HG03103 (cell line): ENCODE data around the gene ALK.
"Not testable (repeated sequence)": the region's sequence is repeated elsewhere in the genome, so short reads cannot be mapped to it uniquely, and the experiment has no call there.

Experiments used
- ATAC-seq: cut with Tn5 transposase; IDR thresholded peaks from one replicate; pipeline ENCODE4 v1.9.1; 2021; ENCODE audit warnings: low read depth; ENCODE audit not compliant: unreplicated experiment

ALK gene

DNA sequence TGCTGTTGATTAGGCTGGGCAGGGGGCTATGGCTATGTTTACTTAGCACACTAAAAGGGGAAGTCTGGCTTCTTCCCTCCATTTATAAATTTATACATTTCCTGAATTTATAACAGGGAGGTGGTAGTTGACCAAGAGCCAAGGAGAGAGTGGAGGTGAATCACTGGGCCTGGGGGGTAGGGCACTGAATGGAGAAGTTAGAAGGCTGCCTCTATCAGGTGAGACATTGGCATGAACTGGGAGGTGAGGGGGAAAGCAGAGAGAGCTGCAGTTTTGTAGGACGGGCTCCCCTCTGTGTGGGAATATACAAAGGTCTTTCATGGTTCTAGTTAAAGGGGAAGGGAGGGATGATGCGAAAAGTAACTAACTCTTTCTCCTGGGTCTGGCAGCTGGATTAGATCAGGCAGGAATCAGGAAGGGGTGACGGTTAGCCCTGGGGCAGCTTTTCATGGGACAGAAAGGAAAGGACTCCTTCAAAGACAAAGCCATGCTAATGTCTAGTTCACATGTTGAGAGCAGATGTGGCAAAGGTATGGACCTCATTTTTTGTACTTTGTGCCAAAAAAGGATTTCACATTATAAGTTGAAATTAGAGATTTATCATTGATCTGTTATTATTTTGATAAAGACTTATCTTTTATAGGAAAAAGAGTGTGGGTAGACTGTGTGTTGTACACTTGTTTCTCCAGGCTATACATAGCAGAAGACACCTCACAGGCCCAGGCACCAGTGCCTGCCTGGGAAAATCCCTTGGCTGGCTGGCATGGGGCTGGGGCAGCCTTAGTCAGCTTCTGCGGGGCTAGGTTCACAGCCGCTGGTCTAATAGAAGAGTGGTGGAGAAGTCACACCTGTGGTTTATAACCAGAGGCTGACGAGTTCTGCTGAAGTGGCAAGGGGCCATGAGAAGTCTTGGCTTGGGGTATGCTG is 647.4 kb downstream of the ALK start:
- ATAC-seq = no peak

DNA sequence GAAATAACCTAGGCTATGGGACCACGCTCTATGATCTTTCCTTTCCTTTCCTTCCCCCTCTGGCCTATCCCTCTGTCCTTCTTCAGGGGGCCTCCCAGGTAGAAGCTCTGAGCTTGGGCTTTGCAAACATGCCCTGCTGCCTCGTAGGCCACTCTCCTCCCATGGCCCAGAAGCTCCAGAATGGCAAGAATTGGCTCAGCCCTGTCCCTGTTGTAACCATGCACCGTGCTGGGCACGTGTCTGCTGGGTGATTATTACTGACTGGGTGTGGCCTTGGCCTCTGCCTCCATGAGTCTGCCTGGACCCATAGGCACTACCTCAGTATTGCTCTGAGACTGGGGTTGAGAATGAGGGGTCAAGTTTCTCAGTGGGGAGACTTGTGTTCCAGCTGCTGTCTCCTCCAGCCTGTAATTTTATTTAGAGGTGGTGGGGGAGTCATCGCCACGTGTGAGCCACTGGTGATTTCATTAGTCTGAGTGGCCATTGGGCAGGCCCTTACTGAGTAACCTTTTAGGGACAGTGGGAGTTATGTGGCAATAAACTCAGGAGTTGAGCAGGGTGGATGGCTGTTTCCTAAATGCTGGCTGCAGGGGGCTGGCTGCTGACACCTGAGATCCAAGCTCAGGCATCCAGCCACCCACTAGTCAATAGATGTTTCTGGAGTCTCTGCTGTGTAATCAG is 648.2 kb downstream of the ALK start:
- no peak for ATAC-seq

DNA sequence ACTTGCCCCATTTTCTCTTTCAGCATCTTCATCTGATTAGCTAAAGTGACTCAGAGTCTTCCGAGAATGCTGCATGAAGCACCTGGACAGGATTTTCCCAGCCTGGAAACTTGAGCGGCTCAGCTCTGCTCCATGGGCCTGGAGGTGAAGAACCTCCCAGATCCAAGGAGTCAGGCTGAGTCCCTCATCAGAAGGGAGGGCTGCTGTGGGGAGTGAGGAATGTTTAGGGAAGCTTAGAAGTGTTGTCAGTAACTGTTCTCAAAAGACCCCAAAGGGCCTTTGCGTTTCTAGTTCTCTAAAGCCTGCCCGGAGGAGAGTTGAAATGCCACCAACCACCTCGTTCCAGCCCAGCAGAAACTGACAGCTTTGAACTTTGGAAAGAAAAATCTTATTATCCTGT is 649.1 kb downstream of the ALK start:
- no peak for ATAC-seq

DNA sequence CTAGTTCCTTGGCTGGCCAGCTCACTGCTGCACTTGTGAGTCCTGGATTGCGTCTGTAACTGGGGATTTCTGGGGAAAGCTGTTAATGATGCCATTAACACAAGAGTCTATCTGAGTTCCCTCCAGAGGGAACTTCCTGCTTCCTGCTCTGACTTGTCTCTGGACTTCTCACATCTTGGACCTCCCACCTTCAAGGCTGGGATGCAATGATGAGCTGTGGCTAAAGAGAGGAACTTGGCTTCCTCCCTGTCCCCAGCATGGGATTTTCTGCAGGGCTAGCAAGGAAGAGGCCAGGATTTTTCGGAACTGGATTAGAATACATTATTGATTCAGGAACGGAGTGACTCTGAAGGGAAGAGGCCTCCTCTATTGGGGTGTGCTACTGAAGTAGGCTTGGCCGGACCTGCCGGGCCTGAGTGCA is 650.7 kb downstream of the ALK start:
- no peak for ATAC-seq

DNA sequence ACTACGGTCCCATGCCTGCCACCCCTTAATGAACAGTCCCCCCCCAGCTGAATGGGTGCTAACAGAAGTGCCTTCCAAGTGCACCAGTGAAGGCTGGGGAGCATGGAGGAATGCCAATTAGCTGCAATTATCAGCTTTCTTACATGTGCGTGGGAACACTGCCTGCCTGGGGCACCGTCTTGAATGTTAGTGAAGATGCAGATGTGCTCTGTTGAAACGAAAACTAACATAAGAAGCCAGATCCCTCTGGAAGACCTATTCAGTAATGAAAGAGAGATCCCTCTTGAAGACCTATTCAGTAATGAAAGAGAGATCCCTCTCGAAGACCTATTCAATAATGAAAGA is 651.6 kb downstream of the ALK start:
- no peak for ATAC-seq

DNA sequence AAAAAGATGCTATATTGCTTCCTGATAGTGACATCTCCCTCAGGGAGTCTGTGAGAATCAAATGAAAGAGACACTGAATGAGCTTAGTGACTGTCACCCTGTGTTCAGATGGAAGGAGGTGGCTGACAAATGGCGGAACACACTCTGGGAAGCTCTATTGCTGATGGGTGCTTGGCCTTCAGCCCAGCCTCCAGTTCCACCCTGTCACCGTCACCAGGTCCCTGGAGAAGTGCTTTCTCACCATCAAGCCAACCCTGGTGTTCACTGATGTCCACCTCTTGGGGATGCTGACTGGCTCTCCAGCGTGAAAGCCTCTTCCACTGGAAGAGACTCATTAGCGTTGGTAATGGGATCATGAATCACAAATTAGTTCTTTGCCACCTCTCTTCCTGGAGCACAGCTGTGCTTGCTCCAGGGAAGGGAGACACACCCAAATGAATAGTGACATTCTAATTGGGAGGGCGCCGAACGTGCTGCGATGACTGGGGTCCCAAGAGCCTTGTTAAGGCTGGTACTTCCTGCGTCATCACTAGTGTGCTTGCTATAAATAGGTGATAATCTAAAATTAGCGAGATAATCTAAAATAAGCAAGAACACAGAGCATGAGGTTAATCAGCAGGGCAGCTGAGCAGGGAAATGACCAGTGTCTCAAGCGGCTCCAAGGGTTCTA is 652.2 kb downstream of the ALK start:
- ATAC-seq = no peak

DNA sequence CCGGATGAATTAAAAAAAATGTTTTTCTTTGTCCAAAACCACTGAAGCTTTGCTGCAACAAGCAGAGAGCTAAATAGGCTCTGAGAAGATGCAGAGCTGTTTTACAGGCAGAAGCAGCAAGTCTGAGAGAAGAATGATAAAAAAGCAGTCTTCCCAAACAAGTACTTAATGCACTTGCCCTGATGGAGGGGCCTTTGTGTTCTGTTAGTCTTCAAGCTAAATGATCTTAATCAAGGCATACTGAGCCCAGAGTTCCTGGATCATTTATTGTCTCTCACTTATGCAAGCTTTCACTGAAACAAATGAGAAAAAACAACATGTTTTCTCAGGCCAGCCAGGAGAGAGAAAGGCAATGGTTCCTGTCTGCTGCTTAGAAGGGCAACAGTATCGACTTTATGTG is 653.7 kb downstream of the ALK start:
- ATAC-seq = no peak

DNA sequence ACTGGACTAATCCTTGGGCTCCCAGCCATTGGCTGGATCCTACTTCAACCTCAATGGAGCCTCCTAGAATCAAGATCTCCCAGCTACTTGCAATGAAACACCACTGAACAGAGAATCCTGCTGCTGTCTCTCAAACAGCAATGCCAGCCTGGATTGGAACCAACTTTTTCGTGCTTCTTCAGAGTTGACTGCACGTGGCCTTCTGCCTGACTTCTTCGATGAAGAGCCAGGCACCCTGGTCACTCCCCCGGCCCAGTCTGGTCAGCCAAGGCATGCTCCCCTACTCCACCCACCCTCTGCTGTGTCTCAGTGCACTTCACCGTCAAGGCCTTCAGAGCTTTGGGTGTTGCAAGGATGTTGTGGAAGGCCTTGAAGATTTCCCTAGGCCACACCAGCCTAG is 657.5 kb downstream of the ALK start:
- ATAC-seq = no peak

DNA sequence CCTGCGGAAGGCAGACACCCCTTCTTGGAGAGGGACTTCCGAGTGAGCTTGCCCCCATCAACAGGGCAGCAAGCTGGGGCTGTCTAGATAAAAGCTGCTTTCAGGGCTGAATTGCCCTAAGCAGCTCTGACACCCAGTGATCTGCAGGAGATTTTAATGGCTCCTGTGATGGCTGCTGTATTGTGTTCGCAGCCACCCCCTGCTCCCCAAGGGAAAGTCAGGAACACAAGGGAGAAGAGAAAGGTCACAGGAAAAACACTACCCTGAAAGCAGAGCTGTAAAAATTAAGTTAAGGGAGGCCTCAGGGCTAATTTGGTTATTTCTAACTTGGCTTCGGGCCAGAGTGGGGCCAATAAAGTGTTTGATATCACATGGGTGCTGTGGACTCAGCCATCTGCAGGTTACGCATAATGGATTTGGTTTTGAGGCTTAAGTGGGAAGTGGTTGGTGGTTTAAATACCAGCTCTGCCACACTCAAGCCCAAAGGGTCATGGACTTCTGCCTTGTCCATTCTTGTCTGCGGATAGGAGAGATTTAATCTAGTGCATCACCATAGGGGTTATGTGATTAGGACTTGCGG is 658.6 kb downstream of the ALK start:
- no peak for ATAC-seq

DNA sequence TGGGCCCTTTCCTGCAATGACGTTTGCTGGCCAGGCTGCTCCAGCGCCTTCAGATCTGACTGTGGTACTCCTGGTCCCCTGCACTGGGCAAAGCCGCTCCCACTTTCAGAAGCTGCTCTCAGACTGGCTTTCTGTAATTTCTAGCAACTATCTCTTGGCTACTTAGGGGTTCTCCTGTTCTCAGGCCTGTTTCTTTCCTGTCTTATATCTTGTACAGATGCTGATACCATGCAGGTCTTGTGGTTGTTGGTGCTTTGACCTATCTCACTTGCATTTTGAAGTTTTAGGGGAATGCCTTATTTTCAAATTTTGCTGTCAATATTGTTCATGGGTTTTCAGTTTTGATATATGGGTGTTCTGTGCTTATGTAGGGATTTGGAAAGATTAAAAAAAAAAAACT is 660.4 kb downstream of the ALK start:
- ATAC-seq = no peak

DNA sequence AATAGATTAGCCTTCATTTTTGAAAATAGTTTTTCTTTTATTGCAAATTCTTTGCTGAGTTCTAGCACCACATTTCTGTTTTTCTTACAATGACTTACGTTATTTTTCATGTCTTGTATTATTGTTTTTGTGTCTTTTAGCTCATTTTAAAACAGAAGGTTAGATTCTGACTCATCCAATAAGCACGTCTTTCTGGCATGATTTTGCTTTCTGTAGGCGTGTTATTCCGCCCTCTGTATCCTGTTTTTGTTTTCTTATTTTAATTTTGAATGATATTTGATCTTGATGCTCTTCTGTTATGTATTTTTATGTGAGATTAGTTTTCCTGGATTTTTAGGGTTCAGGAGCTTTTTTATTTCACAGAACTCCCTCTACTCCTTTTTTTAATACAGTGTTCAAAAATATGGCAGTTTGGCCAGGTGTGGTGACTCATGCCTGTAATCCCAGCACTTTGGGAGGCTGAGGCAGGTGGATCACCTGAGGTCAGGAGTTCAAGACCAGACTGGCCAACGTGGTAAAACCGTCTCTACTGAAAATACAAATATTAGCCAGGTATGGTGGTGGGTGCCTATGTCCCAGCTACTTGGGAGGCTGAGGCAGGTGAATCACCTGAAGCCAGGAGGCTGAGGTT is 661.1 kb downstream of the ALK start:
- no peak for ATAC-seq

DNA sequence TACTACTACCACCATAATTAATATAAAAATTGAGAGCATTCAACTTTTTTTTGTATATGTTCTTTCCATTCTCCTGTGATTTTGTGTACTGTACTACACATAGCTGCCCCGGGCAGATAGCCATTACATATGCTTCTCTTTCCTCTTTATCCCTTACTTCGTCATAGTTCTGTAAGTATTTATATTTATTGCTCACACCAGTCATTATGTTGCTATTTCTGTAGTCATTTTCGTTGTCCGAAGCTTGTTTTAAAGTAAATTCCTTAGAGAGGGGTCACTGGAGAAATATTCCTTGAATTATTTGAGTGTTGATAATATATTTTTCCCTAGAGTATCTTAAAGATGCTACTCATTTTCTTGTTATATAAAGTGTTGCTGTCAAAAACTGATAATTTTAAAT is 662.2 kb downstream of the ALK start:
- no peak for ATAC-seq

DNA sequence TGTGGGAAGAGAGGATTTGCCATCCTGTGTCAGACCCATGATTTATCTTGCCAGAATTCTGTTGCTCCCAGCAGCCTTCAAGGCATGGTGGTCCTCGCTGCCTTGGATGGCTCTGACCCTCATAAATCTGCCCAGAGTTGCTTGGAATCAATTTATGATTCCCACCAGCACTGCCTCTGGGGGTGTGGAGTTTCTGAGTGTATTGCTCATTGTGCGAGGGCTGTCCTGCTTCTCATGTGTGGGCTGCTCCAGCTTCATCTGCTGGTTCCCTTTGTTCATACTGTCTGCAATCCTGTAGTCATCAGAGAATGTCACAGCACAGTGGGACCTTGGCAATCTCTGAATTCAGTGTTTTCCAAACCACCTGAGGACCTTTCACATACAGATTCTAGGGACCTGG is 666.4 kb downstream of the ALK start:
- ATAC-seq = no peak

DNA sequence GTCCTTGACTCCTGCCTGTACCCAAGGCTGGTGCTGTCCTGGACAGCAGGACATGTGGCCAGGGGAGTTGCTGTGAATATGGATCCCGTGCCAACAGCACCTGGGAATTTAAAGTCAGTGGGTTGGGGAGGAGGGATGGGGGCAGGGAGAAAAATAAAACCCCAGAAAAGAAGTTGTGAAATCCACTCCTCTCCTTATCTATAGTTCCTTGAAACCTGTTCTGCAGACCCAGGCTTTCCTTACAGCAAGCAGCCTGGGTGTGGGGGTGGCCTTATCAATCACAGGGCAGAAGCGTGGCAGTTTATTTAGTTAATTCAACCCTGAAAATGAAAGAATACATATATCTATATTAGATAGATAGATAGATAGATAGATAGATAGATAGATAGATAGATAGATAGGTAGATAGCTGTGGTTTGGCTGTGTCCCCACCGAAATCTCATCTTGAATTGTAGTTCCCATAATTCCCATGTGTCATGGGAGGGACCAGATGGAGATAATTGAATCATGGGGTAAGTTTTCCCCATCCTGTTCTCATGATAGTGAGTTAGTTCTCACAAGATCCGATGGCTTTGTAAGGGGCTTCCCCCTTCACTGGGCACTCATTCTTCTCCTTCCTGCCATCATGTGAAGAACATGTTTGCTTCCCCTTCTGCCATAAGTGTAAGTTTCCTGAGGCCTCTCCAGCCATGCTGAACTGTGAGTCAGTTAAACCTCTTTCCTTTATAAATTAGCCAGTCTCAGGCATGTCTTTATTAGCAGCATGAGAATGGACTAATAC is 667.7 kb downstream of the ALK start:
- not testable (repeated sequence) for ATAC-seq

DNA sequence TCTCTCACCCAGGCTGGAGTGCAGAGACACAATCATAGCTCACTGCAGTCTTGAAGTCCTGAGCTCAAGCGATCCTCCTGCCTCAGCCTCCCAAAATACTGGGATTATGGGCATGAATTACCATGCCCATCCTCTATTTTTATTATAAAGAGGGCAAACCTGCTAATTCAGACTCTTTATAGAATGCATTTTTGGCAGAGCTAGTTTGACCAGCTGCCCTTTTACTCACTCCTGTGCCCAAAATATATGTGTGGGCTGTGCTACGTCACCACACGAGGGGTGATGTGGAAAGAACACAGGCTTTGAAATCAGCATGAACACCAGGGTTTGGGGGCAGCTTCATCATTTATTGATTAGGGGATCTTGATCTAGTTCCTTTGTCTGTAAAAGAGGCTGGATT is 668.4 kb downstream of the ALK start:
- no peak for ATAC-seq

DNA sequence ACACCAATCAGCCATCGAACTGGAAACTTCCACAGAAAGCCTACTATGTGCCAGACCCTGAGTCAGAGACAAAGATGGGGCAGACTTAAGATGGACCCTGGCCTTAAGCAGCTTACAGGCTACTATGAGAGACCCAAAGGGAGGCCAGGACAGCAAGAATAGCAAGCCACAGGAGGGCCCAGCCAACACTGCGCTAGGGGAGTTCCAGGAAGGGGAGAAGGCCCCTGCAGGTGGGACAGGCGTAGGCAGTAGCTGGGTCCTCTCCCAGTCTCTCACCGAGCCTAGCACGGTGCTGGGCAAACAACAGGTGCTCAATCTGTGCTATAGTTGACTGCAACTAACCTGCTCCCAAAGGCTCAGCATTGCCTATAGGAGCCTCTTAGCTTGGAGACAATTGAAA is 670.0 kb downstream of the ALK start:
- ATAC-seq = no peak

DNA sequence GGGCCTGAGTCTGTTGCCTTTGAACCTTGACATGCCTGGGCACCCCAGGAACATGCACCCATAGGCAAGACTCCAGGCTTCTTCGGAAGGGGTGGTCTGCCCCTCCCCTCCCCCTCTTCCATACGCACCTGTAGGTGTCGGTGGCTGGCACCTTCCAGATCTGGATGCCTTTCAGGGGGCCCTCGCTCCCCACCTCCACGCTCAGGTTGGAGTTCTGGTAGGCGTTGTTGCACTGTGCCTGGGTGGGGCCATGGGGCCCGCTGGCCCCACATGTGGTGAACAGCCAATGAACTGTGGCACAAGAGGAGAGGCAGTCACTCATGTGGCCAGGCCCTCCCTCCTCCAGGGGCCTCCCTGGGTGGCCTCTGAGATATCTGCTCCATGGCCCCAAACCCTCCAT is 670.4 kb downstream of the ALK start:
- ATAC-seq = no peak

DNA sequence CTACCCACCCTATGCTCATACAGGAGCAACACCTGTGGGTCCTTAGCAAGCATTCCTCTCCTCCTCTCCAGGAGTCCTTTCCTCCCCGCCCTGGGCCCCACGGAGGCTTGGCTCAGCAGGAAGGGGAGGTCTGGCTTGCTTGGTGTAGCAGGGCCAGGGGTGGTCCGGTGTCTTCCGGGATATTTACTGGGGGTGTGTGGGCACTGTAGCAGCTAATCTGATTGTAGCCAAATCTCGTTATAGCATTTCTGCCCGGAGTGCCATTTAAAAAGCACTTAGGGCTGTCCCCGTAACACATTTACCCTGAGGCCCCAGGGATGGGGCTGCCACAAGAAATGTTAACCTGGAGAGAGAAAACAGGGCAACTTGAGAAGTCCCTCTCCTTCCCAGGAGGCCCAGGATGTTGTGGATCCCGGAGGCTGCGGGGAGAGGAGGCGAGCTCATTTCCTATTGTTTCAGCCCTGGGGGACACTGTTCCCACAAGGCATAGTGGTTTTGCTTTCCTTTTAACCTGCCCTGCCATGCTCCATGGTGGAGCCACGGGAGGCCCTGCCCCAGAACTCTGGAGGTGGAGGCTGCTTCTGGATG is 671.6 kb downstream of the ALK start:
- no peak for ATAC-seq

DNA sequence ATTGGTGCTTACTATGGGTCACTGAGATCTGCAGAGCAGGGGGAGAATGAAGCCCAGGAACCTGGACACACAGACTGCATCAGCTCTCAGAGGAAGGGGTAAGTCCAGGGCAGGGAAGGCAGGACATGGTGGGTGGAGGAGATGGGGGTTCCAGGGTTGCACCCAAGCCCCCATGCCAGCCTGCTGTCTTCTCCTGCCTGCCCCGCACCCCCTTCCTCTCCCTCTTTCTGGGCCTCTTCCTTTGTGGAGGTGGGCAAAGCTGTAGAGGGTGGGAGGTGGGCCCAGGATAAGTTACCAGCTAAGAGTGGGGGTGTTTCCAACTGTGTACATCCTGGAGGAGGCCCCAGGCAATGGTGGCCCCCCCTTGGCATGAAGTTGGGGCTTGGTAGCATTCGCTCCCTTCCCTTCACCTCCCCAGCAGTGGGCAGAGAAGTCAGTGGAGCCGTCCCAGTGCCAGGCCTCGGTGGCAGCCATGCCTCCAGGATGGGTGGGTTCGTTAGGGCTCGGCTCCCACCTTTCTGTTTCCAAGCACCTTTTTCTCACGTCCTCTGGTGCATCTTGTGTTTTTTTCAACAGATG is 674.0 kb downstream of the ALK start:
- no peak for ATAC-seq
